ENCODE measurements around the gene CRACR2B. TPM values are rescaled to one million over a fixed set of nuclear protein-coding genes. Genes with fewer than 3 reads are reported as not detected.

The CRACR2B gene
- total and polyA plus RNA-seq, 2 of the 13 experiments (the other 11 are each of a cell fraction or from before 2014, with no cell fraction given) = 14.9 to 21.0 TPM

DNA sequence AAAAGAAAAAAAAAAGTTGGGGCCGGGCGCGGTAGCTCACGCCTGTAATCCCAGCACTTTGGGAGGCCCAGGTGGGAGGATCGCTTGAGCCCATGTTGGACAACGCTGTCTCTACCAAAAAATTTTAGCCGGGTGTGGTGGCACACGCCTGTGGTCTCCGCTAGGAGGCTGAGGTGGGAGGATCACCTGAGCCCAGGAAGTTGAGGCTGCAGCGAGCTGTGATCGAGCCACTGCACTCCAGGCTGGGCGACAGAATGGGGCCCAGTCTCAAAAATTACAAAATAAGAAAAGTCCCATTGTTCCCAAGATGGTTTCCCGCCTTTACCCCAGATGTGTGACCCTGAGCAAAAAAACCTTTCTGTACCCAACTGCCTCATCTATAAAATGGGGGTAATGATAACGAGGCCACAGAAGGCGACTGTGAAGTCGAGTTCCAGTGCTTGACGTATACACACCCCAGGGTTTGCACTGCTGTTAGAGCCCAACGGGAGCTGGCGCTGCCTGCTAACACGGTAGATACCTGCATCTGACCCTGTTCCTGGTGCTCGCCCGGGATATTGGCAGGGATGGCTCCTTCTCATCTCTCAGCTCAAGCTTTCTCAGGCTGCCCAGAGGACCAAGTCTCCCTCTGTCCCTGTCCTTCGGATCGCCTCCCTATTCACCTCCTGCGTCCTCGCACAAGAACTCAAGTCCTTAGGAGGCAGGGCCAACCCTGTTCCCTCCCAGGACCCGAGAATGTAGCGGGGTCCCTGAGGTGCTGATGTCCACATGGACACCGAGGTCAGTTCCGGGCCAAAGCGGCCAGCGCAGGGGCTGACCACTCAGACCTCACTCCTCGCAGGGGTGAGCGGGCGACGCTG lies 19.1 kb upstream of the CRACR2B start (continued):
- TF ChIP-seq, protein P1, sequence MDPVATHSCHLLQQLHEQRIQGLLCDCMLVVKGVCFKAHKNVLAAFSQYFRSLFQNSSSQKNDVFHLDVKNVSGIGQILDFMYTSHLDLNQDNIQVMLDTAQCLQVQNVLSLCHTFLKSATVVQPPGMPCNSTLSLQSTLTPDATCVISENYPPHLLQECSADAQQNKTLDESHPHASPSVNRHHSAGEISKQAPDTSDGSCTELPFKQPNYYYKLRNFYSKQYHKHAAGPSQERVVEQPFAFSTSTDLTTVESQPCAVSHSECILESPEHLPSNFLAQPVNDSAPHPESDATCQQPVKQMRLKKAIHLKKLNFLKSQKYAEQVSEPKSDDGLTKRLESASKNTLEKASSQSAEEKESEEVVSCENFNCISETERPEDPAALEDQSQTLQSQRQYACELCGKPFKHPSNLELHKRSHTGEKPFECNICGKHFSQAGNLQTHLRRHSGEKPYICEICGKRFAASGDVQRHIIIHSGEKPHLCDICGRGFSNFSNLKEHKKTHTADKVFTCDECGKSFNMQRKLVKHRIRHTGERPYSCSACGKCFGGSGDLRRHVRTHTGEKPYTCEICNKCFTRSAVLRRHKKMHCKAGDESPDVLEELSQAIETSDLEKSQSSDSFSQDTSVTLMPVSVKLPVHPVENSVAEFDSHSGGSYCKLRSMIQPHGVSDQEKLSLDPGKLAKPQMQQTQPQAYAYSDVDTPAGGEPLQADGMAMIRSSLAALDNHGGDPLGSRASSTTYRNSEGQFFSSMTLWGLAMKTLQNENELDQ (CRISPR knock-in tag; IDR thresholded peaks at IDR 0.05; ENCODE audit: borderline replicate concordance) = no peak
- TF ChIP-seq RNF2 (conservative IDR thresholded peaks at IDR 0.05; ENCODE audit: low read depth) (no peak), HNF4A (CRISPR knock-in tag; IDR thresholded peaks at IDR 0.05) (no peak), EZH2 (conservative IDR thresholded peaks at IDR 0.05; ENCODE audit: low read depth, low read length) (no peak), ZNF24 (IDR thresholded peaks at IDR 0.05) (no peak), ZNF614 (CRISPR knock-in tag; IDR thresholded peaks at IDR 0.05; ENCODE audit: borderline replicate concordance) (no peak), NR1H2 (CRISPR knock-in tag; IDR thresholded peaks at IDR 0.05; ENCODE audit: borderline replicate concordance, low read depth) (no peak), KLF12 (CRISPR knock-in tag; IDR thresholded peaks at IDR 0.05; ENCODE audit: borderline replicate concordance) (no peak), PCBP1 (IDR thresholded peaks at IDR 0.05; ENCODE audit: borderline replicate concordance, low read depth, low read length) (no peak), ZNF337 (CRISPR knock-in tag; IDR thresholded peaks at IDR 0.05; ENCODE audit: borderline replicate concordance, low read depth) (no peak), NFIB (CRISPR knock-in tag; IDR thresholded peaks at IDR 0.05; ENCODE audit: borderline replicate concordance) (no peak), ADNP (CRISPR knock-in tag; IDR thresholded peaks at IDR 0.05) (no peak), CEBPG (CRISPR knock-in tag; IDR thresholded peaks at IDR 0.05) (no peak), MEIS2 (CRISPR knock-in tag; IDR thresholded peaks at IDR 0.05) (no peak), BRCA1 (CRISPR knock-in tag; IDR thresholded peaks at IDR 0.05) (0 out of 2 replicates have a peak, but pooled peaks have one; percentile 20), MYC (CRISPR knock-in tag; IDR thresholded peaks at IDR 0.05; ENCODE audit: borderline replicate concordance) (no peak), ZNF367 (CRISPR knock-in tag; IDR thresholded peaks at IDR 0.05; ENCODE audit: borderline replicate concordance) (no peak), ZNF331 (CRISPR knock-in tag; IDR thresholded peaks at IDR 0.05) (no peak), GTF3A (CRISPR knock-in tag; conservative IDR thresholded peaks at IDR 0.05) (no peak), SSRP1 (CRISPR knock-in tag; IDR thresholded peaks at IDR 0.05) (0 out of 2 replicates have a peak, but pooled peaks have one; percentile 68), RXRB (CRISPR knock-in tag; IDR thresholded peaks at IDR 0.05; ENCODE audit: borderline replicate concordance) (no peak), ELF1 (CRISPR knock-in tag; IDR thresholded peaks at IDR 0.05) (no peak), ZNF235 (CRISPR knock-in tag; IDR thresholded peaks at IDR 0.05; ENCODE audit: borderline replicate concordance) (0 out of 2 replicates have a peak, but pooled peaks have one; percentile 37)
- TF ChIP-seq, protein P2, sequence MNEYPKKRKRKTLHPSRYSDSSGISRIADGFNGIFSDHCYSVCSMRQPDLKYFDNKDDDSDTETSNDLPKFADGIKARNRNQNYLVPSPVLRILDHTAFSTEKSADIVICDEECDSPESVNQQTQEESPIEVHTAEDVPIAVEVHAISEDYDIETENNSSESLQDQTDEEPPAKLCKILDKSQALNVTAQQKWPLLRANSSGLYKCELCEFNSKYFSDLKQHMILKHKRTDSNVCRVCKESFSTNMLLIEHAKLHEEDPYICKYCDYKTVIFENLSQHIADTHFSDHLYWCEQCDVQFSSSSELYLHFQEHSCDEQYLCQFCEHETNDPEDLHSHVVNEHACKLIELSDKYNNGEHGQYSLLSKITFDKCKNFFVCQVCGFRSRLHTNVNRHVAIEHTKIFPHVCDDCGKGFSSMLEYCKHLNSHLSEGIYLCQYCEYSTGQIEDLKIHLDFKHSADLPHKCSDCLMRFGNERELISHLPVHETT (CRISPR knock-in tag; conservative IDR thresholded peaks at IDR 0.05) = no peak
- TF ChIP-seq, protein P3, sequence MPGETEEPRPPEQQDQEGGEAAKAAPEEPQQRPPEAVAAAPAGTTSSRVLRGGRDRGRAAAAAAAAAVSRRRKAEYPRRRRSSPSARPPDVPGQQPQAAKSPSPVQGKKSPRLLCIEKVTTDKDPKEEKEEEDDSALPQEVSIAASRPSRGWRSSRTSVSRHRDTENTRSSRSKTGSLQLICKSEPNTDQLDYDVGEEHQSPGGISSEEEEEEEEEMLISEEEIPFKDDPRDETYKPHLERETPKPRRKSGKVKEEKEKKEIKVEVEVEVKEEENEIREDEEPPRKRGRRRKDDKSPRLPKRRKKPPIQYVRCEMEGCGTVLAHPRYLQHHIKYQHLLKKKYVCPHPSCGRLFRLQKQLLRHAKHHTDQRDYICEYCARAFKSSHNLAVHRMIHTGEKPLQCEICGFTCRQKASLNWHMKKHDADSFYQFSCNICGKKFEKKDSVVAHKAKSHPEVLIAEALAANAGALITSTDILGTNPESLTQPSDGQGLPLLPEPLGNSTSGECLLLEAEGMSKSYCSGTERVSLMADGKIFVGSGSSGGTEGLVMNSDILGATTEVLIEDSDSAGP (CRISPR knock-in tag; IDR thresholded peaks at IDR 0.05; ENCODE audit: borderline replicate concordance) = no peak
- TF ChIP-seq, protein P4, sequence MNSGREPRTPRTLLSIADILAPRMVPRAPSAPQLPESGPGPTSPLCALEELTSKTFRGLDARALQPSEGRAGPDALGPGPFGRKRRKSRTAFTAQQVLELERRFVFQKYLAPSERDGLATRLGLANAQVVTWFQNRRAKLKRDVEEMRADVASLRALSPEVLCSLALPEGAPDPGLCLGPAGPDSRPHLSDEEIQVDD (CRISPR knock-in tag; IDR thresholded peaks at IDR 0.05; ENCODE audit: borderline replicate concordance) = no peak

Data from HepG2 (cell line).